Retinal pigment epithelial cell (primary cell): ENCODE measurements around the gene ZNF536.
"Not testable (repeated sequence)": the region's sequence is repeated elsewhere in the genome, so short reads cannot be mapped to it uniquely, and the experiment has no call there.

ENCODE experiments used
- DNase-seq: peaks from one replicate; pipeline ENCODE4 v3.0.0-alpha.2; 2010; ENCODE audit warnings: low read depth
- H3K4me3 ChIP-seq: 2 replicates; pipeline ENCODE4 v1.5.1; 2011; ENCODE audit warnings: mild to moderate bottlenecking, low read length, control low read depth, moderate library complexity
- CTCF ChIP-seq: conservative IDR thresholded peaks from 2 replicates; pipeline ENCODE4 v1.5.1; 2011; ENCODE audit warnings: low read depth, low read length, control low read depth, inconsistent platforms

ZNF536 gene

GRCh38 chr19:30481063-30481462, 108.9 kb downstream of the ZNF536 start:
- no peak overlapping the region for H3K4me3 ChIP-seq
- DNase-seq = no peak
- no peak for TF ChIP-seq CTCF

- no peak for TF ChIP-seq CTCF
- DNase-seq = no peak
- no peak overlapping the region for H3K4me3 ChIP-seq
Measured at GRCh38 chr19:30481823-30482222, 109.6 kb downstream of the ZNF536 start.

GRCh38 chr19:30482956-30483355, 110.8 kb downstream of the ZNF536 start:
- TF ChIP-seq CTCF = no peak
- H3K4me3 ChIP-seq = no peak overlapping the region
- no peak for DNase-seq

GRCh38 chr19:30486250-30486649, 114.1 kb downstream of the ZNF536 start:
- DNase-seq, H3K4me3 ChIP-seq: not testable (repeated sequence)

GRCh38 chr19:30487178-30487577, 115.0 kb downstream of the ZNF536 start:
- H3K4me3 ChIP-seq = no peak overlapping the region
- TF ChIP-seq CTCF = no peak
- no peak for DNase-seq

- no peak for DNase-seq
- TF ChIP-seq CTCF = no peak
- no peak overlapping the region for H3K4me3 ChIP-seq
Measured at GRCh38 chr19:30488191-30488590, 116.0 kb downstream of the ZNF536 start.

- no peak overlapping the region for H3K4me3 ChIP-seq
- no peak for TF ChIP-seq CTCF
- DNase-seq = no peak
Measured at GRCh38 chr19:30490760-30491159, 118.6 kb downstream of the ZNF536 start.
